ENCODE data around the gene HSPA14.
"Not testable (repeated sequence)": the region's sequence is repeated elsewhere in the genome, so short reads cannot be mapped to it uniquely, and the experiment has no call there.

The HSPA14 gene

GRCh38 chr10:14880229-14880628 is 42.1 kb downstream of the HSPA14 start:
- no peak for DNase-seq (ENCODE audit: low read depth, low spot score)

GRCh38 chr10:14884082-14884481 is 46.0 kb downstream of the HSPA14 start:
- DNase-seq (ENCODE audit: low read depth, low spot score): no peak

- no peak for DNase-seq (ENCODE audit: low read depth, low spot score)
Measured at GRCh38 chr10:14889318-14889717, 51.2 kb downstream of the HSPA14 start.

- no peak for DNase-seq (ENCODE audit: low read depth, low spot score)
Measured at GRCh38 chr10:14891151-14891550, 53.0 kb downstream of the HSPA14 start.

GRCh38 chr10:14904316-14904732 is 66.2 kb downstream of the HSPA14 start:
- no peak for DNase-seq (ENCODE audit: low read depth, low spot score)

- no peak for DNase-seq (ENCODE audit: low read depth, low spot score)
Measured at GRCh38 chr10:14904864-14905263, 66.8 kb downstream of the HSPA14 start.

- no peak for DNase-seq (ENCODE audit: low read depth, low spot score)
Measured at GRCh38 chr10:14905890-14906289, 67.8 kb downstream of the HSPA14 start.

- DNase-seq (ENCODE audit: low read depth, low spot score): no peak
Measured at GRCh38 chr10:14906765-14907164, 68.7 kb downstream of the HSPA14 start.

- not testable (repeated sequence) for DNase-seq (ENCODE audit: low read depth, low spot score)
Measured at GRCh38 chr10:14907591-14907990, 69.5 kb downstream of the HSPA14 start.

- DNase-seq (ENCODE audit: low read depth, low spot score): no peak
Measured at GRCh38 chr10:14909101-14909500, 71.0 kb downstream of the HSPA14 start.

- no peak for DNase-seq (ENCODE audit: low read depth, low spot score)
Measured at GRCh38 chr10:14910953-14911352, 72.8 kb downstream of the HSPA14 start.

GRCh38 chr10:14911801-14912200 is 73.7 kb downstream of the HSPA14 start:
- no peak for DNase-seq (ENCODE audit: low read depth, low spot score)

GRCh38 chr10:14916600-14916999 is 78.5 kb downstream of the HSPA14 start:
- no peak for DNase-seq (ENCODE audit: low read depth, low spot score)

- no peak for DNase-seq (ENCODE audit: low read depth, low spot score)
Measured at GRCh38 chr10:14917827-14918226, 79.7 kb downstream of the HSPA14 start.

GRCh38 chr10:14918964-14919363 is 80.9 kb downstream of the HSPA14 start:
- DNase-seq (ENCODE audit: low read depth, low spot score): no peak
